Measurements from ENCODE around the gene ROR1. TPM values are rescaled to one million over a fixed set of nuclear protein-coding genes. Genes with fewer than 3 reads are reported as not detected.

The ROR1 gene
- polyA plus RNA-seq, 1 of the 3 experiments (the other 2 are of a cell fraction), result 4.0 TPM

DNA sequence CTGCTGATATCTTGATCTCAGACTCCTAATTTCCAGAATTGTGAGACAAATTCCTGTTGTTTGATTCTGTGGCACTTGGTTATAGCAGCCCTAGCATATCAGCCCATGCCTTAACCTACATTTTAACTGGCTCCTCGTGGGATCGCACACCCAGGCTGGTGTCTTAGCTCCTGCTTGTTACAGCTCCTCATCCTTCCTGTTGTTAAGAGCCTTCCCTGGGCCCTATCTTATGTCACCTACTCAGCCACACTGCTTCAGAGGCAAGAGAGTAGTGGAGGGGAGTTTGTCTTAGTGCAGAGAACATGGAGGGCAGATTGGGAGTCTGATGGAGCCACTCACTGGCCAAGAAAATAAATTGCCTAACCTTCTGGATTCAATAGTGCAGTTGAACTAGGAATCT, 131.0 kb downstream of the ROR1 start:
- no peak for DNase-seq
- no peak overlapping the region; a peak in 1 of 4 replicates for H3K27ac ChIP-seq (ENCODE audit: low read depth in 2 of 2, low read length in 1 of 2)
- H3K27me3 ChIP-seq (ENCODE audit: insufficient read depth), result no peaks in the 10 kb centered on the region
- H3K9ac ChIP-seq, result no peak overlapping the region
- no peaks in the 10 kb centered on the region for H3F3A ChIP-seq (replicated peaks; ENCODE audit: insufficient read depth)
- H2AFZ ChIP-seq (ENCODE audit: low read depth), result no peak overlapping the region
- no peaks in the 10 kb centered on the region for H3K9me2 ChIP-seq
- CTCF ChIA-PET, result interaction anchor here (1.1 to 2.5 kb wide), 3 partner anchors 10 to 213 kb away, joined by 3 to 8 read pairs (median 5); no protein-coding TSS in a partner anchor
- no peak for TF ChIP-seq SIN3A (IDR thresholded peaks at IDR 0.05; ENCODE audit: borderline replicate concordance, low read depth, low read length)
- TF ChIP-seq TAF1 (IDR thresholded peaks at IDR 0.05; ENCODE audit: borderline replicate concordance, low read depth, low read length), result no peak
- peak; percentile 50 for TF ChIP-seq RAD21 (IDR thresholded peaks at IDR 0.05; ENCODE audit: low read length)
- no peak for TF ChIP-seq GABPA (IDR thresholded peaks at IDR 0.05; ENCODE audit: low read depth)
- no peak for TF ChIP-seq EP300 (IDR thresholded peaks at IDR 0.05; ENCODE audit: borderline replicate concordance in 1 of 2, low read depth in 1 of 2, low read length in 1 of 2)
- TF ChIP-seq TCF12 (IDR thresholded peaks at IDR 0.05), result no peak
- no peak for TF ChIP-seq FOSL2 (IDR thresholded peaks at IDR 0.05; ENCODE audit: borderline replicate concordance, low read depth)
- no peak for TF ChIP-seq ELF1 (IDR thresholded peaks at IDR 0.05)
- TF ChIP-seq, protein P1, sequence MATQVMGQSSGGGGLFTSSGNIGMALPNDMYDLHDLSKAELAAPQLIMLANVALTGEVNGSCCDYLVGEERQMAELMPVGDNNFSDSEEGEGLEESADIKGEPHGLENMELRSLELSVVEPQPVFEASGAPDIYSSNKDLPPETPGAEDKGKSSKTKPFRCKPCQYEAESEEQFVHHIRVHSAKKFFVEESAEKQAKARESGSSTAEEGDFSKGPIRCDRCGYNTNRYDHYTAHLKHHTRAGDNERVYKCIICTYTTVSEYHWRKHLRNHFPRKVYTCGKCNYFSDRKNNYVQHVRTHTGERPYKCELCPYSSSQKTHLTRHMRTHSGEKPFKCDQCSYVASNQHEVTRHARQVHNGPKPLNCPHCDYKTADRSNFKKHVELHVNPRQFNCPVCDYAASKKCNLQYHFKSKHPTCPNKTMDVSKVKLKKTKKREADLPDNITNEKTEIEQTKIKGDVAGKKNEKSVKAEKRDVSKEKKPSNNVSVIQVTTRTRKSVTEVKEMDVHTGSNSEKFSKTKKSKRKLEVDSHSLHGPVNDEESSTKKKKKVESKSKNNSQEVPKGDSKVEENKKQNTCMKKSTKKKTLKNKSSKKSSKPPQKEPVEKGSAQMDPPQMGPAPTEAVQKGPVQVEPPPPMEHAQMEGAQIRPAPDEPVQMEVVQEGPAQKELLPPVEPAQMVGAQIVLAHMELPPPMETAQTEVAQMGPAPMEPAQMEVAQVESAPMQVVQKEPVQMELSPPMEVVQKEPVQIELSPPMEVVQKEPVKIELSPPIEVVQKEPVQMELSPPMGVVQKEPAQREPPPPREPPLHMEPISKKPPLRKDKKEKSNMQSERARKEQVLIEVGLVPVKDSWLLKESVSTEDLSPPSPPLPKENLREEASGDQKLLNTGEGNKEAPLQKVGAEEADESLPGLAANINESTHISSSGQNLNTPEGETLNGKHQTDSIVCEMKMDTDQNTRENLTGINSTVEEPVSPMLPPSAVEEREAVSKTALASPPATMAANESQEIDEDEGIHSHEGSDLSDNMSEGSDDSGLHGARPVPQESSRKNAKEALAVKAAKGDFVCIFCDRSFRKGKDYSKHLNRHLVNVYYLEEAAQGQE (IDR thresholded peaks at IDR 0.05; ENCODE audit: low read depth, low read length), result no peak
- TF ChIP-seq SMC3 (IDR thresholded peaks at IDR 0.05; ENCODE audit: low read depth, low read length), result 0 out of 2 replicates have a peak, but pooled peaks have one; percentile 3
- no peaks in the 10 kb centered on the region for H3K9me3 ChIP-seq
- WGBS (ENCODE audit: low lambda C conversion rate), result 100% methylated on average over 2 of the region's 2 CpGs
- H3K4me2 ChIP-seq, result no peak overlapping the region
- POLR2A ChIA-PET, result no interaction called here
- peaks cover 0 to 23% of the 10 kb centered on the region in 2 experiments; a peak in 2 of 4 replicates for H3K4me1 ChIP-seq (ENCODE audit: control insufficient read depth in 1 of 2, insufficient read depth in 2 of 2, low read depth in 1 of 2, low read length in 1 of 2)
- H4K20me1 ChIP-seq (ENCODE audit: insufficient read depth), result no peaks in the 10 kb centered on the region
- no peaks in the 10 kb centered on the region for H3K36me3 ChIP-seq (replicated peaks in 1 of 2; ENCODE audit: control insufficient read depth in 1 of 2, insufficient read depth in 2 of 2, low read length in 1 of 2)
- no peaks in the 10 kb centered on the region for H3K79me2 ChIP-seq (ENCODE audit: insufficient read depth)
- H3K4me3 ChIP-seq (ENCODE audit: low read depth in 2 of 2, low read length in 1 of 2), result no peak overlapping the region

- no peak for TF ChIP-seq POLR2AphosphoS5 (IDR thresholded peaks at IDR 0.05; ENCODE audit: low read depth, low read length)
- peak; percentile 63; the same call in 1 of the 2 replicates for TF ChIP-seq GATA2 (CRISPR knock-in tag; IDR thresholded peaks at IDR 0.05)
- Histone ChIP-seq H3K9me2 (no peaks in the 10 kb centered on the region), H2AFZ (ENCODE audit: low read depth) (no peak overlapping the region), H4K20me1 (ENCODE audit: insufficient read depth) (no peaks in the 10 kb centered on the region), H3K79me2 (ENCODE audit: insufficient read depth) (no peaks in the 10 kb centered on the region), H3F3A (replicated peaks; ENCODE audit: insufficient read depth) (no peaks in the 10 kb centered on the region), H3K9ac (no peak overlapping the region), H3K9me3 (no peaks in the 10 kb centered on the region), H3K36me3 (replicated peaks in 1 of 2; ENCODE audit: control insufficient read depth in 1 of 2, insufficient read depth in 2 of 2, low read length in 1 of 2) (no peaks in the 10 kb centered on the region), H3K27me3 (ENCODE audit: insufficient read depth) (no peaks in the 10 kb centered on the region), H3K4me3 (ENCODE audit: low read depth in 2 of 2, low read length in 1 of 2) (no peak overlapping the region), H3K4me1 (ENCODE audit: control insufficient read depth in 1 of 2, insufficient read depth in 2 of 2, low read depth in 1 of 2, low read length in 1 of 2) (peaks cover 0 to 23% of the 10 kb centered on the region in 2 experiments; a peak in 2 of 4 replicates), H3K27ac (ENCODE audit: low read depth in 2 of 2, low read length in 1 of 2) (no peak overlapping the region; a peak in 1 of 4 replicates), H3K4me2 (no peak overlapping the region)
- POLR2A ChIA-PET, result no interaction called here
- DNase-seq, result peak; percentile 12
- 83% methylated on average over 8 of the region's 8 CpGs for WGBS (ENCODE audit: low lambda C conversion rate)
- CTCF ChIA-PET, result interaction anchor here (0.8 to 1.1 kb wide), 6 partner anchors 18 to 246 kb away, joined by 3 to 5 read pairs (median 3); no protein-coding TSS in a partner anchor
Observed at GRCh38 chr1:63906047-63906704, 132.4 kb downstream of the ROR1 start.
